HG02642 (cell line): Measurements from ENCODE around the gene MPP2.
"Not testable (repeated sequence)": the region's sequence is repeated elsewhere in the genome, so short reads cannot be mapped to it uniquely, and the experiment has no call there.

Source experiments
- ATAC-seq: cut with Tn5 transposase; IDR thresholded peaks from one replicate; pipeline ENCODE4 v1.9.1; 2021; ENCODE audit warnings: mild to moderate bottlenecking; ENCODE audit not compliant: unreplicated experiment, poor library complexity

The MPP2 gene

GRCh38 chr17:43932357-43932756, 25.0 kb upstream of the MPP2 start:
- ATAC-seq, result no peak

- no peak for ATAC-seq
Observed at GRCh38 chr17:43931062-43931571, 23.8 kb upstream of the MPP2 start.

- no peak for ATAC-seq
Observed at GRCh38 chr17:43928609-43929008, 21.3 kb upstream of the MPP2 start.

GRCh38 chr17:43927929-43928328, 20.6 kb upstream of the MPP2 start:
- ATAC-seq, result not testable (repeated sequence)

GRCh38 chr17:43927060-43927864, 19.9 kb upstream of the MPP2 start:
- ATAC-seq, result no peak

GRCh38 chr17:43924558-43924957, 17.2 kb upstream of the MPP2 start:
- no peak for ATAC-seq

GRCh38 chr17:43920500-43921095, 13.3 kb upstream of the MPP2 start:
- no peak for ATAC-seq

GRCh38 chr17:43918026-43918389, 10.7 kb upstream of the MPP2 start:
- no peak for ATAC-seq

GRCh38 chr17:43917348-43918025, 10.2 kb upstream of the MPP2 start:
- ATAC-seq, result peak; percentile 68

GRCh38 chr17:43917016-43917347, 9.6 kb upstream of the MPP2 start:
- peak; percentile 14 for ATAC-seq

GRCh38 chr17:43916385-43916784, 9.0 kb upstream of the MPP2 start:
- no peak for ATAC-seq

GRCh38 chr17:43915559-43915958, 8.2 kb upstream of the MPP2 start:
- no peak for ATAC-seq

- ATAC-seq, result no peak
Observed at GRCh38 chr17:43914451-43914850, 7.1 kb upstream of the MPP2 start.

- ATAC-seq, result no peak
Observed at GRCh38 chr17:43913584-43913983, 6.2 kb upstream of the MPP2 start.

- no peak for ATAC-seq
Observed at GRCh38 chr17:43912635-43913304, 5.4 kb upstream of the MPP2 start.

GRCh38 chr17:43911904-43912303, 4.6 kb upstream of the MPP2 start:
- no peak for ATAC-seq

- no peak for ATAC-seq
Observed at GRCh38 chr17:43909537-43910231, 2.3 kb upstream of the MPP2 start.

- ATAC-seq, result no peak
Observed at GRCh38 chr17:43907998-43908721, 824 bp upstream of the MPP2 start.

- no peak for ATAC-seq
Observed at GRCh38 chr17:43906951-43907424, 348 bp downstream of the MPP2 start.
